ENCODE data around the gene SORCS2.

GRCh38 chr4:7228734-7229133 lies 36.4 kb downstream of the SORCS2 start:
- TF ChIP-seq ZNF282 (IDR thresholded peaks at IDR 0.05; ENCODE audit: partially characterized antibody) (no peak), MXD3 (CRISPR knock-in tag; IDR thresholded peaks at IDR 0.05) (no peak), SOX6 (IDR thresholded peaks at IDR 0.05) (no peak), SOX6 (CRISPR knock-in tag; IDR thresholded peaks at IDR 0.05) (no peak), CTCF (CRISPR knock-in tag; IDR thresholded peaks at IDR 0.05) (no peak), BCL6 (CRISPR knock-in tag; IDR thresholded peaks at IDR 0.05) (no peak), TAF15 (IDR thresholded peaks at IDR 0.05; ENCODE audit: low read depth, low read length, poor library complexity, severe bottlenecking) (no peak), ZNF766 (CRISPR knock-in tag; IDR thresholded peaks at IDR 0.05; ENCODE audit: borderline replicate concordance) (no peak), ZNF501 (CRISPR knock-in tag; IDR thresholded peaks at IDR 0.05) (no peak), UBTF (CRISPR knock-in tag; IDR thresholded peaks at IDR 0.05) (no peak), NR2F2 (IDR thresholded peaks at IDR 0.05; ENCODE audit: borderline replicate concordance, low read depth) (no peak), ZNF768 (CRISPR knock-in tag; IDR thresholded peaks at IDR 0.05) (no peak), BCL3 (CRISPR knock-in tag; IDR thresholded peaks at IDR 0.05) (no peak)
